SK-N-SH (cell line): ENCODE results near the gene HK3.

Experiments used
- CHD2 ChIP-seq: fragments of 150-350 bp; IDR thresholded peaks from 2 replicates; pipeline ENCODE4 v1.6.1; 2018; ENCODE audit warnings: low read length; ENCODE audit not compliant: partially characterized antibody
- ELF1 ChIP-seq: IDR thresholded peaks from 2 replicates; pipeline ENCODE4 v1.4.0; 2012
- FOXM1 ChIP-seq: IDR thresholded peaks from 2 replicates; pipeline ENCODE4 v1.4.0; 2012; ENCODE audit warnings: low read depth, mild to moderate bottlenecking
- JUND ChIP-seq: IDR thresholded peaks from 2 replicates; pipeline ENCODE4 v1.4.0; 2012

- TF ChIP-seq JUND (no peak), CHD2 (no peak), FOXM1 (no peak), ELF1 (no peak)
These were observed 21.3 kb downstream of the HK3 start for GRCh38 chr5:176877793-176878331.
